Gastrocnemius medialis (tissue), 4 donors: ENCODE measurements around the gene ARHGEF35. TPM values are rescaled to one million over a fixed set of nuclear protein-coding genes. Genes with fewer than 3 reads are reported as not detected.
"Not testable (repeated sequence)": the region's sequence is repeated elsewhere in the genome, so short reads cannot be mapped to it uniquely, and the experiment has no call there.

ENCODE experiments used
- ATAC-seq, 2 donors: fragments of 150-250 bp; one replicate each; pipeline ENCODE4 v1.9.1; 2016
- DNase-seq, 2 donors: peaks; one replicate each; pipeline ENCODE4 v3.0.0-alpha.2; 2019
- H3K27ac ChIP-seq, 4 donors: fragments of 200-600 bp; sonication (generic); 1 replicate in 1 of 4; 2 replicates in 3 of 4; pipeline ENCODE4 v1.5.1; 2016 to 2018; ENCODE audit warnings: mild to moderate bottlenecking in 2 of 4, moderate library complexity in 1 of 4
- H3K27me3 ChIP-seq, 3 donors: fragments of 200-600 bp; sonication (generic) in 2 of 3; 1 replicate in 1 of 3; 2 replicates in 2 of 3; pipeline versions ENCODE4 v1.5.1 to v1.6.0; 2016 to 2019; ENCODE audit warnings: mild to moderate bottlenecking in 1 of 3, moderate library complexity in 1 of 3
- H3K36me3 ChIP-seq, 2 donors: fragments of 200-600 bp; sonication (generic) in 1 of 2; one replicate each; pipeline ENCODE4 v1.5.1; 2017 to 2018
- H3K4me1 ChIP-seq, 2 donors: fragments of 200-600 bp; sonication (generic) in 1 of 2; one replicate each; pipeline ENCODE4 v1.5.1; 2016 to 2017; ENCODE audit warnings: mild to moderate bottlenecking in 2 of 2
- H3K4me3 ChIP-seq, 4 donors: fragments of 200-600 bp; sonication (generic) in 3 of 4; 1 replicate in 1 of 4; 2 replicates in 3 of 4; pipeline ENCODE4 v1.5.1; 2016 to 2019; ENCODE audit warnings: mild to moderate bottlenecking in 2 of 4
- H3K9me3 ChIP-seq, 3 donors: fragments of 200-600 bp; sonication (generic) in 2 of 3; 1 replicate in 1 of 3; 2 replicates in 2 of 3; pipeline ENCODE4 v1.5.1; 2016 to 2019
- CTCF ChIP-seq, 5 experiments: fragments of 450-650 bp in 3 of 5; fragments of 200-600 bp in 2 of 5; sonication (generic) in 2 of 5; IDR thresholded peaks in 4 of 5; conservative IDR thresholded peaks in 1 of 5; 1 replicate in 4 of 5; 2 replicates in 1 of 5; pipeline ENCODE4 v1.5.1; 2016 to 2019; ENCODE audit warnings: antibody characterized with exemption in 5 of 5, mild to moderate bottlenecking in 3 of 5, moderate library complexity in 3 of 5
- POLR2A ChIP-seq, 2 donors: fragments of 450-650 bp; IDR thresholded peaks; one replicate each; pipeline ENCODE4 v1.6.1; 2017; ENCODE audit warnings: antibody characterized with exemption in 2 of 2, mild to moderate bottlenecking in 2 of 2, moderate library complexity in 2 of 2
- in situ Hi-C, 4 donors: fragments of 200-750 bp; cut with MboI; loops; one replicate each; pipeline versions ENCODE4 v1.15.0 to v1.8.0; 2017; ENCODE audit warnings: low sequenced_read_pairs in 4 of 4
- intact Hi-C: fragments of 100-400 bp; cut with DNase I; formaldehyde crosslinking; loops from one replicate; pipeline ENCODE4 v1.15.1; 2023; ENCODE audit warnings: low total_unique reads
- total RNA-seq, 4 donors: library from RNA; depleted of rRNA; stranded (reverse); fragments of >200 nt; gene quantifications; one replicate each; pipeline versions ENCODE4 v1.1.0 to v1.2.3, GENCODE V29; 2016

ARHGEF35 gene
- total RNA-seq, 4 donors from 2014 or later, result 0.15 to 0.76 (median 0.18) TPM; not detected in 1

GRCh38 chr7:144178380-144179164 lies 17.1 kb downstream of the ARHGEF35 start:
- H3K36me3 ChIP-seq, DNase-seq, intact Hi-C loops, H3K9me3 ChIP-seq, H3K4me3 ChIP-seq, H3K27me3 ChIP-seq, in situ Hi-C loops, ATAC-seq, H3K27ac ChIP-seq, H3K4me1 ChIP-seq: not testable (repeated sequence)
- TF ChIP-seq CTCF (IDR thresholded peaks at IDR 0.05 in 4 of 5, conservative IDR thresholded peaks at IDR 0.05 in 1 of 5), result peak in 3 of 5 experiments; percentile 13 to 30 (median 25)

- no peaks in the 10 kb centered on the region for H3K9me3 ChIP-seq
- H3K27me3 ChIP-seq, result no peaks in the 10 kb centered on the region
- DNase-seq, result no peak
- H3K36me3 ChIP-seq, result no peaks in the 10 kb centered on the region
- TF ChIP-seq POLR2A (IDR thresholded peaks at IDR 0.05) (no peak), CTCF (IDR thresholded peaks at IDR 0.05 in 4 of 5, conservative IDR thresholded peaks at IDR 0.05 in 1 of 5) (no peak)
- H3K4me3 ChIP-seq, result no peak overlapping the region
- ATAC-seq, result no peak
- in situ Hi-C loops, result loop anchor here in 1 of 4 donors (25.0 kb wide), 1 partner anchor 213 kb away; no protein-coding TSS in a partner anchor
- intact Hi-C loops, result no loop called here
- no peaks in the 10 kb centered on the region for H3K4me1 ChIP-seq
- no peak overlapping the region for H3K27ac ChIP-seq
Measured at GRCh38 chr7:144174613-144175012, 21.0 kb downstream of the ARHGEF35 start.

- in situ Hi-C loops, result loop anchor here in 1 of 4 donors (25.0 kb wide), 1 partner anchor 216 kb away; no protein-coding TSS in a partner anchor
- H3K4me1 ChIP-seq, intact Hi-C loops, DNase-seq, H3K36me3 ChIP-seq, ATAC-seq, H3K4me3 ChIP-seq, H3K27ac ChIP-seq, H3K9me3 ChIP-seq, H3K27me3 ChIP-seq: not testable (repeated sequence)
Measured at GRCh38 chr7:144171594-144172350, 23.9 kb downstream of the ARHGEF35 start.

GRCh38 chr7:144164784-144165183 lies 30.8 kb downstream of the ARHGEF35 start:
- Histone ChIP-seq H3K4me3 (no peak overlapping the region), H3K9me3 (no peaks in the 10 kb centered on the region), H3K4me1 (no peaks in the 10 kb centered on the region), H3K36me3 (no peaks in the 10 kb centered on the region), H3K27ac (no peak overlapping the region), H3K27me3 (no peaks in the 10 kb centered on the region)
- intact Hi-C loops (no loop called here), in situ Hi-C loops (loop anchor here in 1 of 4 donors (25.0 kb wide), 1 partner anchor 223 kb away; no protein-coding TSS in a partner anchor)
- ATAC-seq (no peak), DNase-seq (no peak)
- no peak for TF ChIP-seq CTCF (IDR thresholded peaks at IDR 0.05 in 4 of 5, conservative IDR thresholded peaks at IDR 0.05 in 1 of 5)
- no peak for TF ChIP-seq POLR2A (IDR thresholded peaks at IDR 0.05)

GRCh38 chr7:144158861-144159260 lies 36.8 kb downstream of the ARHGEF35 start:
- no peak for ATAC-seq
- in situ Hi-C loops, result loop anchor here in 1 of 4 donors (25.0 kb wide), 1 partner anchor 228 kb away; no protein-coding TSS in a partner anchor

More at GRCh38 chr7:144158861-144159260, 36.8 kb downstream of the ARHGEF35 start:
- intact Hi-C loops, result no loop called here
- no peaks in the 10 kb centered on the region for H3K36me3 ChIP-seq
- H3K4me3 ChIP-seq, result no peak overlapping the region
- no peaks in the 10 kb centered on the region for H3K9me3 ChIP-seq
- no peaks in the 10 kb centered on the region for H3K4me1 ChIP-seq
- H3K27me3 ChIP-seq, result no peaks in the 10 kb centered on the region
- no peak for DNase-seq
- no peak overlapping the region for H3K27ac ChIP-seq
- TF ChIP-seq CTCF (IDR thresholded peaks at IDR 0.05 in 4 of 5, conservative IDR thresholded peaks at IDR 0.05 in 1 of 5) (no peak), POLR2A (IDR thresholded peaks at IDR 0.05) (no peak)
